Tibial nerve (tissue), 3 donors: ENCODE results near the gene GOLGA6L7.

Experiments
- CTCF ChIP-seq, 5 experiments: fragments of 200-600 bp in 3 of 5; fragments of 450-650 bp in 2 of 5; sonication (generic) in 3 of 5; IDR thresholded peaks; one replicate each; pipeline ENCODE4 v1.5.1; 2016 to 2019; ENCODE audit warnings: antibody characterized with exemption in 5 of 5, mild to moderate bottlenecking in 3 of 5, moderate library complexity in 2 of 5
- POLR2A ChIP-seq, 2 donors: fragments of 450-650 bp; IDR thresholded peaks; one replicate each; pipeline ENCODE4 v1.6.1; 2017; ENCODE audit warnings: antibody characterized with exemption in 2 of 2, mild to moderate bottlenecking in 2 of 2, moderate library complexity in 2 of 2

DNA sequence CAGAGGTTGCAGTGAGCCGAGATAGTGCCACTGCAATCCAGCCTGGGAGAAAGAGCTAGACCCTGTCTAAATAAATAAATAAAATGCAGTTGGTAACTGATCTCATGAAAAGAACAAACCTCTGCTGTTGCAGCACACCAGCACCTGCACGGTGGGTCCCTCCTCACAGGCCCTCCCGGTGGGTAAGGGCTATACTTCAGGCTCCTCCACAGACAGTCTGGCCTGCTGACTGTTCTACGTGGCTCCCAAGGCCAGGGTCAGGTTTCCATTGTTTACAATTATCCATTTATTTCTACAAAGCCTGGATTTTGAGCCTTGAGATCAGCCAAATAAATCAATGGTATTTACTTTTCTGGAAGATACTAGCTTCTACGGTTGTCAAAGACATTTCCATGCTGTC, 32.2 kb upstream of the GOLGA6L7 start:
- no peak for TF ChIP-seq CTCF (IDR thresholded peaks at IDR 0.05)
- no peak for TF ChIP-seq POLR2A (IDR thresholded peaks at IDR 0.05)
